GM12878 (cell line): ENCODE measurements around the gene CD164L2.

Experiments used
- ATF3 ChIP-seq: IDR thresholded peaks from 2 replicates; pipeline ENCODE4 v1.6.1; 2011; ENCODE audit warnings: low read depth, mild to moderate bottlenecking, low read length, moderate library complexity, borderline replicate concordance; ENCODE audit errors: extremely low read depth
- BMI1 ChIP-seq: fragments of 450-650 bp; IDR thresholded peaks from 2 replicates; pipeline ENCODE4 v1.6.1; 2016; ENCODE audit warnings: mild to moderate bottlenecking, moderate library complexity, borderline replicate concordance
- CHD4 ChIP-seq: fragments of 200-600 bp; sonication (generic); IDR thresholded peaks from 2 replicates; pipeline ENCODE4 v1.6.1; 2016; ENCODE audit warnings: mild to moderate bottlenecking
- CTCF ChIP-seq, 3 experiments: IDR thresholded peaks in 2 of 3; conservative IDR thresholded peaks in 1 of 3; 2 replicates each; pipeline ENCODE4 v1.5.1; 2011; ENCODE audit warnings: low read depth in 3 of 3, low read length in 3 of 3, mild to moderate bottlenecking in 3 of 3, control low read depth in 2 of 3, moderate library complexity in 2 of 3, inconsistent platforms in 1 of 3, mixed read lengths in 1 of 3; ENCODE audit not compliant: control insufficient read depth in 2 of 3, insufficient read depth in 1 of 3; ENCODE audit errors: extremely low read depth in 1 of 3
- EP300 ChIP-seq, 2 experiments: fragments of 150-350 bp in 1 of 2; IDR thresholded peaks; 2 replicates each; pipeline ENCODE4 v1.6.1; 2011 to 2012; ENCODE audit warnings: low read depth in 2 of 2, low read length in 2 of 2, borderline replicate concordance in 1 of 2, improper control_type of control experiment in 1 of 2, inconsistent platforms in 1 of 2; ENCODE audit not compliant: control insufficient read depth in 1 of 2
- EZH2 ChIP-seq: IDR thresholded peaks from 2 replicates; pipeline ENCODE4 v1.6.1; 2012; ENCODE audit warnings: low read depth, mild to moderate bottlenecking, control low read depth, inconsistent platforms, low read length, borderline replicate concordance; ENCODE audit not compliant: control insufficient read depth
- GATAD2B ChIP-seq: fragments of 450-650 bp; conservative IDR thresholded peaks from 2 replicates; pipeline ENCODE4 v1.6.1; 2017; ENCODE audit warnings: low read depth, mild to moderate bottlenecking, moderate library complexity
- NRF1 ChIP-seq: conservative IDR thresholded peaks from 2 replicates; pipeline ENCODE4 v1.6.1; 2011; ENCODE audit warnings: mild to moderate bottlenecking, low read depth, low read length, improper control_type of control experiment
- POLR2A ChIP-seq: IDR thresholded peaks from 2 replicates; pipeline ENCODE4 v1.6.1; 2011; ENCODE audit warnings: low read depth, mild to moderate bottlenecking, low read length
- SIN3A ChIP-seq: IDR thresholded peaks from 2 replicates; pipeline ENCODE4 v1.6.1; 2012; ENCODE audit warnings: low read depth, low read length, improper control_type of control experiment
- TAF1 ChIP-seq: IDR thresholded peaks from 2 replicates; pipeline ENCODE4 v1.6.1; 2011; ENCODE audit warnings: mild to moderate bottlenecking, low read depth, low read length, borderline replicate concordance
- YY1 ChIP-seq: IDR thresholded peaks from 2 replicates; pipeline ENCODE4 v1.6.1; 2011; ENCODE audit warnings: low read depth, mild to moderate bottlenecking, low read length
- ZNF274 ChIP-seq: IDR thresholded peaks from one replicate; pipeline ENCODE4 v1.8.0; 2011; ENCODE audit not compliant: insufficient read length, insufficient read depth
- ZNF622 ChIP-seq: fragments of 450-650 bp; IDR thresholded peaks from 2 replicates; pipeline ENCODE4 v1.6.1; 2017; ENCODE audit warnings: mild to moderate bottlenecking, inconsistent platforms

- TF ChIP-seq EP300 (IDR thresholded peaks at IDR 0.05; ENCODE audit: borderline replicate concordance in 1 of 2, control insufficient read depth in 1 of 2, low read depth in 2 of 2, low read length in 2 of 2) (no peak), GATAD2B (no peak), ATF3 (no peak), CTCF (IDR thresholded peaks at IDR 0.05 in 2 of 3, conservative IDR thresholded peaks at IDR 0.05 in 1 of 3; ENCODE audit: control insufficient read depth in 2 of 3, extremely low read depth in 1 of 3, insufficient read depth in 1 of 3, low read depth in 3 of 3, low read length in 3 of 3) (no peak), ZNF274 (no peak), SIN3A (no peak), POLR2A (no peak), NRF1 (no peak), EZH2 (no peak), ZNF622 (no peak), TAF1 (no peak), YY1 (no peak), BMI1 (no peak), CHD4 (no peak)
These were observed 51.2 kb downstream of the CD164L2 start for GRCh38 chr1:27331922-27332321.
